ENCODE results near the gene MAP3K5.

- TF ChIP-seq CTCF (IDR thresholded peaks at IDR 0.05; ENCODE audit: insufficient read depth, low read length, poor library complexity, severe bottlenecking): no peak
- no peak for TF ChIP-seq EZH2phosphoT487 (conservative IDR thresholded peaks at IDR 0.05; ENCODE audit: low read length)
Measured at GRCh38 chr6:136738692-136739057, 53.6 kb downstream of the MAP3K5 start.
